Neural cell (in vitro differentiated cells): ENCODE measurements around the gene NPIPB4. TPM values are rescaled to one million over a fixed set of nuclear protein-coding genes. Genes with fewer than 3 reads are reported as not detected.
A peak's percentile ranks its signal among the peaks of the same experiment; 100 is the strongest.
"Not testable (repeated sequence)": the region's sequence is repeated elsewhere in the genome, so short reads cannot be mapped to it uniquely, and the experiment has no call there.

Experiments
- H2AFZ ChIP-seq: fragments of 200-600, 300-800 bp; sonication (generic), shearing (Covaris generic); 2 replicates; pipeline ENCODE4 v1.6.0; 2014; ENCODE audit warnings: low read depth, mild to moderate bottlenecking, antibody characterized with exemption, low read length, moderate library complexity
- H3F3A ChIP-seq: fragments of 200-600 bp; shearing (Covaris generic); 2 replicates; pipeline ENCODE4 v1.6.1; 2016; ENCODE audit warnings: mild to moderate bottlenecking, moderate library complexity, mixed read lengths, antibody characterized with exemption, low read length; ENCODE audit not compliant: insufficient read depth, poor library complexity, severe bottlenecking
- H3K27ac ChIP-seq: fragments of 200-600, 300-800 bp; sonication (generic), shearing (Covaris generic); 2 replicates; pipeline ENCODE4 v1.5.1; 2014; ENCODE audit warnings: mild to moderate bottlenecking, low read length, moderate library complexity
- H3K27me3 ChIP-seq: fragments of 300-800, 200-600 bp; sonication (generic), shearing (Covaris generic); 2 replicates; pipeline ENCODE4 v1.6.0; 2014; ENCODE audit warnings: mild to moderate bottlenecking, low read depth, low read length, moderate library complexity; ENCODE audit not compliant: insufficient read depth
- H3K36me3 ChIP-seq: fragments of 300-800, 200-600 bp; sonication (generic), shearing (Covaris generic); 2 replicates; pipeline ENCODE4 v1.5.1; 2014; ENCODE audit warnings: mild to moderate bottlenecking, antibody characterized with exemption, low read length, moderate library complexity; ENCODE audit not compliant: insufficient read depth
- H3K4me2 ChIP-seq: fragments of 300-800, 200-600 bp; sonication (generic), shearing (Covaris generic); 2 replicates; pipeline ENCODE4 v1.6.0; 2014; ENCODE audit warnings: mild to moderate bottlenecking, low read length
- H3K4me3 ChIP-seq: fragments of 300-800, 200-600 bp; sonication (generic), shearing (Covaris generic); 2 replicates; pipeline ENCODE4 v1.5.1; 2014; ENCODE audit warnings: mild to moderate bottlenecking, low read length, moderate library complexity
- H3K79me2 ChIP-seq: fragments of 200-600 bp; shearing (Covaris generic); replicated peaks from 2 replicates; pipeline ENCODE4 v1.6.0; 2014; ENCODE audit warnings: mild to moderate bottlenecking, low read length, moderate library complexity; ENCODE audit not compliant: insufficient read depth
- H3K9ac ChIP-seq: fragments of 300-800, 200-600 bp; sonication (generic), shearing (Covaris generic); 2 replicates; pipeline ENCODE4 v1.6.1; 2016; ENCODE audit warnings: mild to moderate bottlenecking, low read length, mixed read lengths
- H3K9me2 ChIP-seq: fragments of 200-600 bp; shearing (Covaris generic); 2 replicates; pipeline ENCODE4 v1.6.1; 2016; ENCODE audit warnings: mild to moderate bottlenecking, low read length, mixed read lengths; ENCODE audit not compliant: insufficient read depth
- H3K9me3 ChIP-seq: fragments of 200-600, 300-800 bp; sonication (generic), shearing (Covaris generic); 2 replicates; pipeline ENCODE4 v1.6.1; 2016; ENCODE audit warnings: mild to moderate bottlenecking, mixed run types, low read length, moderate library complexity, mixed read lengths
- H4K20me1 ChIP-seq: fragments of 200-600 bp; shearing (Covaris generic); 2 replicates; pipeline ENCODE4 v1.6.1; 2016; ENCODE audit warnings: mild to moderate bottlenecking, mixed run types; ENCODE audit not compliant: insufficient read depth
- EP300 ChIP-seq: fragments of 450-650 bp; conservative IDR thresholded peaks from 2 replicates; pipeline ENCODE4 v1.6.1; 2014; ENCODE audit warnings: antibody characterized with exemption, mild to moderate bottlenecking, moderate library complexity; ENCODE audit not compliant: poor library complexity, severe bottlenecking
- MXI1 ChIP-seq: fragments of 450-650 bp; conservative IDR thresholded peaks from 2 replicates; pipeline ENCODE4 v1.6.1; 2014; ENCODE audit warnings: antibody characterized with exemption, mild to moderate bottlenecking; ENCODE audit not compliant: poor library complexity, severe bottlenecking
- POLR2AphosphoS5 ChIP-seq: IDR thresholded peaks from 2 replicates; pipeline ENCODE4 v1.6.1; 2012
- RAD21 ChIP-seq: fragments of 450-650 bp; conservative IDR thresholded peaks from 2 replicates; pipeline ENCODE4 v1.6.1; 2014; ENCODE audit warnings: antibody characterized with exemption, mild to moderate bottlenecking, moderate library complexity
- REST ChIP-seq: IDR thresholded peaks from 2 replicates; pipeline ENCODE4 v1.6.1; 2012; ENCODE audit warnings: borderline replicate concordance
- SMC3 ChIP-seq: fragments of 450-650 bp; conservative IDR thresholded peaks from 2 replicates; pipeline ENCODE4 v1.6.1; 2014; ENCODE audit warnings: antibody characterized with exemption, mild to moderate bottlenecking, moderate library complexity; ENCODE audit not compliant: poor library complexity
- TAF1 ChIP-seq: IDR thresholded peaks from 2 replicates; pipeline ENCODE4 v1.6.1; 2012; ENCODE audit warnings: low read depth
- polyA plus RNA-seq: library from polyadenylated mRNA; depleted of rRNA; stranded (reverse); fragments of >200 nt; gene quantifications from 2 replicates; pipeline ENCODE4 v1.2.3, GENCODE V29; 2014

The NPIPB4 gene
- polyA plus RNA-seq, 1 donor from 2014 or later = 9.3 TPM

GRCh38 chr16:21826067-21826706 lies 31.4 kb downstream of the NPIPB4 start:
- not testable (repeated sequence) for H3K4me2 ChIP-seq, H3K9me2 ChIP-seq, H3K27me3 ChIP-seq, H4K20me1 ChIP-seq, H3K79me2 ChIP-seq, H2AFZ ChIP-seq, H3F3A ChIP-seq, H3K9me3 ChIP-seq, H3K27ac ChIP-seq, H3K9ac ChIP-seq, H3K36me3 ChIP-seq, H3K4me3 ChIP-seq

- not testable (repeated sequence) for H2AFZ ChIP-seq, H3F3A ChIP-seq, H4K20me1 ChIP-seq, H3K4me3 ChIP-seq, H3K27ac ChIP-seq, H3K9ac ChIP-seq, H3K27me3 ChIP-seq, H3K9me2 ChIP-seq, H3K79me2 ChIP-seq, H3K9me3 ChIP-seq, H3K4me2 ChIP-seq, H3K36me3 ChIP-seq
These were observed 32.0 kb downstream of the NPIPB4 start for GRCh38 chr16:21825526-21825925.

- not testable (repeated sequence) for H3F3A ChIP-seq, H3K9me2 ChIP-seq, H3K9me3 ChIP-seq, H3K36me3 ChIP-seq, H3K27ac ChIP-seq, H3K4me2 ChIP-seq, H3K4me3 ChIP-seq, H3K79me2 ChIP-seq, H3K9ac ChIP-seq, H3K27me3 ChIP-seq, H4K20me1 ChIP-seq, H2AFZ ChIP-seq
These were observed 34.3 kb downstream of the NPIPB4 start for GRCh38 chr16:21823258-21823657.

GRCh38 chr16:21820908-21821465 lies 36.6 kb downstream of the NPIPB4 start:
- not testable (repeated sequence) for H2AFZ ChIP-seq, H3F3A ChIP-seq, H3K79me2 ChIP-seq, H3K4me2 ChIP-seq, H4K20me1 ChIP-seq, H3K36me3 ChIP-seq, H3K9me2 ChIP-seq, H3K27me3 ChIP-seq, H3K9me3 ChIP-seq, H3K27ac ChIP-seq
- peak overlapping the region; percentile 73 for H3K9ac ChIP-seq
- peak overlapping the region; percentile 71 for H3K4me3 ChIP-seq

GRCh38 chr16:21820028-21820907 lies 37.3 kb downstream of the NPIPB4 start:
- Histone ChIP-seq H3K9ac (peak overlapping the region; percentile 73), H3K27ac (peak overlapping the region; percentile 61), H2AFZ (peak overlapping the region; percentile 80), H3K4me2 (peak overlapping the region; percentile 10), H3K4me3 (peak overlapping the region; percentile 71)
- H3K27me3 ChIP-seq, H4K20me1 ChIP-seq, H3K9me2 ChIP-seq, H3F3A ChIP-seq, H3K9me3 ChIP-seq, H3K79me2 ChIP-seq, H3K36me3 ChIP-seq: not testable (repeated sequence)
- peak; percentile 53 for TF ChIP-seq REST
- TF ChIP-seq RAD21 = peak; percentile 24
- TF ChIP-seq POLR2AphosphoS5 = peak; percentile 74
- TF ChIP-seq SMC3 = peak; percentile 38
- TF ChIP-seq EP300 = peak; percentile 50
- TF ChIP-seq TAF1 = peak; percentile 84
- TF ChIP-seq MXI1 = peak; percentile 84

GRCh38 chr16:21819617-21820016 lies 37.9 kb downstream of the NPIPB4 start:
- Histone ChIP-seq H3K4me3 (peak overlapping the region; percentile 71), H3K9ac (peak overlapping the region; percentile 73)
- H2AFZ ChIP-seq, H3K27me3 ChIP-seq, H3K9me2 ChIP-seq, H4K20me1 ChIP-seq, H3K27ac ChIP-seq, H3K36me3 ChIP-seq, H3K4me2 ChIP-seq, H3K79me2 ChIP-seq, H3F3A ChIP-seq, H3K9me3 ChIP-seq: not testable (repeated sequence)
